GM12873 (cell line): ENCODE measurements around the gene FAM117B.

Experiments
- TF ChIP-seq, protein P1 (sequence below): IDR thresholded peaks from 2 replicates; pipeline ENCODE4 v1.5.1; 2012; ENCODE audit warnings: low read depth, mild to moderate bottlenecking, moderate library complexity, low read length, control low read depth; ENCODE audit not compliant: insufficient read depth; ENCODE audit errors: missing control alignments

Gene FAM117B

DNA sequence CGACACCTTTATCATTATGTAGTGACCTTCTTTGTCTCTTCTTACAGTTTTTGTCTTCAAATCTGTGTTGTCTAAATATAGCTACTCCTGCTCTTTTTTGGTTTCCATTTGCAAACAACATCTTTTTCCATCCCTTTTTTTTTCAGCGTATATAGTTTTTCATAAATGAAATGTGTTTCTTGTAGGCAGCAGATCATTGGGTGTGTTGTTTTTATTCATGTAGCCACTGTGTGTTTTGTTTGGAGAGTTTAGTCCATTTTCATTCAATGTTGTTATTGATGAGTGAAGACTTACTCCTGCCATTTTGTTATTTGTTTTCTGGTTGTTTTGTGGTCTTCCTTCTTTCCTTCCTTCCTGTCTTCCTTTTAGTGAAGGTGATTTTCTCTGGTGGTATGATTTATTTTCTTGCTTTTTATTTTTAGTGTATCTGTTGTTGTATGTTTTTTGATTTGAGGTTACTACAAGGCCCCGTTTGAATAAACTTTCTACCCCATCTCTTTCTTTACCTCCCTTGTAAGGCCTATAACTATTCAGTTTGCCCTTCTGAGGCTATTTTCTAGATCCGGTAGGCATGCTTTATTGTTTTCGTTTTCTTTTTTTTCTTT lies 81.4 kb downstream of the FAM117B start:
- TF ChIP-seq, protein P1, sequence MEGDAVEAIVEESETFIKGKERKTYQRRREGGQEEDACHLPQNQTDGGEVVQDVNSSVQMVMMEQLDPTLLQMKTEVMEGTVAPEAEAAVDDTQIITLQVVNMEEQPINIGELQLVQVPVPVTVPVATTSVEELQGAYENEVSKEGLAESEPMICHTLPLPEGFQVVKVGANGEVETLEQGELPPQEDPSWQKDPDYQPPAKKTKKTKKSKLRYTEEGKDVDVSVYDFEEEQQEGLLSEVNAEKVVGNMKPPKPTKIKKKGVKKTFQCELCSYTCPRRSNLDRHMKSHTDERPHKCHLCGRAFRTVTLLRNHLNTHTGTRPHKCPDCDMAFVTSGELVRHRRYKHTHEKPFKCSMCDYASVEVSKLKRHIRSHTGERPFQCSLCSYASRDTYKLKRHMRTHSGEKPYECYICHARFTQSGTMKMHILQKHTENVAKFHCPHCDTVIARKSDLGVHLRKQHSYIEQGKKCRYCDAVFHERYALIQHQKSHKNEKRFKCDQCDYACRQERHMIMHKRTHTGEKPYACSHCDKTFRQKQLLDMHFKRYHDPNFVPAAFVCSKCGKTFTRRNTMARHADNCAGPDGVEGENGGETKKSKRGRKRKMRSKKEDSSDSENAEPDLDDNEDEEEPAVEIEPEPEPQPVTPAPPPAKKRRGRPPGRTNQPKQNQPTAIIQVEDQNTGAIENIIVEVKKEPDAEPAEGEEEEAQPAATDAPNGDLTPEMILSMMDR: no peak

DNA sequence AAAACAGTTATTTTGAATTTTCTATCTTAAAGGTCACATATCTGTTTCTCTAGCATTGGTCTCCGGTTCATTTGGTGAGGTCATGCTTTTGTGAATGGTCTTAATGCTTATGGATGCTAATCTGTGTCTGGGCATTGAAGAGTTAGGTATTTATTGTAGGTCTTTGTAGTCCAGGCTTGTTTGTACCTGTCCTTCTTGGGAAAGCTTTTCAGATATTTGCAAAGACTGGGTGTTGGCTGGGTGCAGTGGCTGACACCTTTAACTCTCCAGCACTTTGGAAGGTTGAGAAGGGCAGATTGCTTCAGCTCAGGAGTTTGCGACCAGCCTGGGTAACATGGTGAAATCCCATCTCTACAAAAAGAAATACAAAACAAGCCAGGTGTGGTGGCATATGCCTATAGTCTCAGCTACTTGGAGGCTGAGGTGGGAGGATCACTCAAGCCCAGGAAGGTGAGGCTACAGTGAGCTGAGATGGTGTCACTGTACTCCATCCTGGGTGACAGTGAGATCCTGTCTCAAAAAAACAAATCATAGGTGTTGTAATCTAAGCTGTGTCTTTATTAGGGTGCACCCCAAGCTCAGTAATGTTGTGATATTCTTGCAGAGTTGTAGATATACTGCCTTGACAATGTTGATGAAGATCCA lies 82.3 kb downstream of the FAM117B start:
- TF ChIP-seq, protein P1: no peak

DNA sequence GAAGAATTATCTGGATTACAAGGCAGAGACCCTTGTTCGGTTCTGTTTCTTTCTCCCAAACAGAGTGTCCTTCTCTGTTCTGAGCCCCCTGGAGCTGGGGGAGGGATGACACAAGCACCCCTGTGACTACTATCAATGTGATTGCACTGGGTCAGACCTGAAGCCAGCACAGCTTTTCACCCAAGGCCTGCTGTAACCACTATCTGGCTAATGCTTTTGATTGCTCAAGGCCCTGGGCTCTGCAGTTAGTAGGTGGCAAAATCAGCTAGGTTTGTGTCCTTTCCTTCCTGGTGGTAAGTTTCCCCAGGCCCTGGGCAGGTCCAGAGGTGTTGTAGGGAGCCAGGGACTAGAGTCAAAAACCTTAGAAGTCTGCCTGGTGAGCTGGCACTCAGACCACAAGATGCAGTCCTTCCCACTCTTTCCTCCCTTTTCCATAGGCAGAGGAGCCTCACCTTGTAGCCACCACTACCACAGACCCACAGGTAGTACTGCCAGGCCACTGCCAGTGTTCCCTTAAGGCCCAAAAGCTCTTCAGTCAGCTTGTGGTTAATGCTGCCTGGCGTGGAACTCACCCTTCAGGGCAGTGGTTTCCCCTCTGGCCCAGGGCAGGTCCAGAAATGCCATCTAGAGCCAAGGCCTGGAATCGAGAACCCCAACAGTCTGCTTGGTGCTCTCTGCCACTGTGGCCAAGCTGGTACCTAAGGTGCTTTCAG lies 83.0 kb downstream of the FAM117B start:
- TF ChIP-seq, protein P1: no peak

DNA sequence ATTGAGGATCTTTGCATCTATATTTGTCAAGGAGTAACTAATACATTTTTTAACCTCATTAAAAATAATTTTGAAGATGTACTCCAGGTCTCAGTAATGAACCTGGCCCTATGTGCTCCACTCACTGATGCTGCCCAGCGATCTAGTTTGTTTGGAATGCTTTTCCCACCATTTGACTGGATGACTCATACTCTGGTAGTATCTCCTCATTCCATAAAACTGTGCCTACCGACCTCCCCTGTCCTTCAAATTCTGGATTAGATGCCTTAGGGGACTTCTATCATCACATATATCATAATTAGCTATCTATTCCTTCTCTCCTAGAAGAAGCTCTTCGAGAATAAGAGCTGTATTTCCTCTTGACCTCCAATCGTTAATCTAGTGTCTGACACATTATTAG lies 83.8 kb downstream of the FAM117B start:
- TF ChIP-seq, protein P1: no peak

DNA sequence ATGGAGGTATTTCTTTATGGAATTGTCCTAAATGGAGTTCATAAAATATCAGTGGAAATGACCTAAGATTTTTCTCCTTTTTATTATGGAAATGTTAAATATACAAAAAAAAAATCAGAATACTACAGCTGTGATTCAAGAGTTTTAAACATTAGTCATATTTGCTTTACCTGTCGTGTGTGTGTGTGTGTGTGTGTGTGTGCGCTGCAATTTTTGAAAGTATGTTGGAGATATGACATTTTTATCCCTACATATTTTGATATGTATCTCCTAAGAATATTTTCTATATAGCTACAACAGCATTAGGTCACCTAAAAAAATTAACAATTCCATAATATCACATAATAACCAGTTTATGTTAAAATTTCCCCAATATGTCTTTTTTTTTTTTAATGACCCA lies 85.5 kb downstream of the FAM117B start:
- TF ChIP-seq, protein P1: no peak

DNA sequence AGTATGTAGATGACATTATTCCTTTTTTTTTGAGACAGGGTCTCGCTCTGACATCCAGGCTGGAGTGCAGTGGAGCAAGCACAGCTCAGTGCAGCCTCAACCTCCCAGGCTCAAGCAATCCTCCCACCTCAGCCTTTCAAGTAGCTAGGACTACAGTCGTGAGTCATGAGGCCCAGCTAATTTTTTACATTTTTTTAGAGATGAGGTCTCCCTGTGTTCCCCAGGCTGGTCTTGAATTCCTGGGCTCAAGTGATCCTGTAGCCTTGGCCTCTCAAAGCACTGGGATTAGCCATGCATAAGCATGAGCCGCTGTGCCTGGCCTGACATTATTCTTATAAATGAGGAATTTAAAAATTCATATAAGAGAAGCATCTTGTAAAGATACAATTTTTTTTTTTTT lies 86.9 kb downstream of the FAM117B start:
- TF ChIP-seq, protein P1: no peak

DNA sequence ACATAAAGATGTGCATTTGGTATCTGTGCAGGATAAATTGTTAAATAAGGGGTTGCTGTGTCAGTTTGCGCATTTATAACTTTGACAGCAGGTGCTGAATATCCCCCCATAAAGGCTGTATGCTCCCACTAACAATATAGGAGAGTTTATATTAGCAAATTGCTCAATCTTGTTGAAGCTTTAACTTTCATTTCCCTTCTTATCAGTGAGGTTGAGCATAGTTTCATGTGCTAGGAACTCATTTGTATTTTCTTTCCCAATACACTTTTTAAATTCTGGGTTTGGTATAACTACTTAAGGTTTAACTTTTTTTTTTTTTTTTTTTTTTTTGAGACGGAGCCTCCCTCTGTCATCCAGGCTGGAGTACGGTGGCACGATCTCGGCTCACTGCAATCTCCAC lies 89.0 kb downstream of the FAM117B start:
- TF ChIP-seq, protein P1: no peak
